ENCODE measurements around the gene GALNT8.
"Not testable (repeated sequence)": the region's sequence is repeated elsewhere in the genome, so short reads cannot be mapped to it uniquely, and the experiment has no call there.

GALNT8 gene

GRCh38 chr12:4745249-4745648 is 25.0 kb downstream of the GALNT8 start:
- DNase-seq = no peak

- DNase-seq = not testable (repeated sequence)
Observed at GRCh38 chr12:4751654-4752053, 31.5 kb downstream of the GALNT8 start.

GRCh38 chr12:4762773-4763172 is 42.6 kb downstream of the GALNT8 start:
- no peak for DNase-seq

GRCh38 chr12:4763549-4763948 is 43.3 kb downstream of the GALNT8 start:
- peak; percentile 63 for DNase-seq

- no peak for DNase-seq
Observed at GRCh38 chr12:4766445-4766844, 46.2 kb downstream of the GALNT8 start.

- no peak for DNase-seq
Observed at GRCh38 chr12:4767186-4767585, 47.0 kb downstream of the GALNT8 start.

GRCh38 chr12:4768341-4768740 is 48.1 kb downstream of the GALNT8 start:
- DNase-seq = no peak

- DNase-seq = no peak
Observed at GRCh38 chr12:4769073-4769472, 48.9 kb downstream of the GALNT8 start.

GRCh38 chr12:4771172-4771959 is 51.2 kb downstream of the GALNT8 start:
- DNase-seq = no peak

GRCh38 chr12:4771960-4772566 is 51.9 kb downstream of the GALNT8 start:
- DNase-seq = no peak

GRCh38 chr12:4775936-4776335 is 55.7 kb downstream of the GALNT8 start:
- DNase-seq = no peak

- no peak for DNase-seq
Observed at GRCh38 chr12:4779749-4780148, 59.5 kb downstream of the GALNT8 start.

GRCh38 chr12:4780641-4781611 is 60.7 kb downstream of the GALNT8 start:
- DNase-seq = no peak

- DNase-seq = no peak
Observed at GRCh38 chr12:4784404-4785054, 64.3 kb downstream of the GALNT8 start.

GRCh38 chr12:4786795-4787194 is 66.6 kb downstream of the GALNT8 start:
- DNase-seq = no peak

GRCh38 chr12:4787965-4788364 is 67.8 kb downstream of the GALNT8 start:
- DNase-seq = no peak

GRCh38 chr12:4789776-4790175 is 69.6 kb downstream of the GALNT8 start:
- DNase-seq = no peak

GRCh38 chr12:4791497-4791896 is 71.3 kb downstream of the GALNT8 start:
- no peak for DNase-seq

- no peak for DNase-seq
Observed at GRCh38 chr12:4794491-4794890, 74.3 kb downstream of the GALNT8 start.

- DNase-seq = no peak
Observed at GRCh38 chr12:4796216-4796615, 76.0 kb downstream of the GALNT8 start.

- no peak for DNase-seq
Observed at GRCh38 chr12:4796694-4797482, 76.7 kb downstream of the GALNT8 start.

- DNase-seq = no peak
Observed at GRCh38 chr12:4800555-4800954, 80.4 kb downstream of the GALNT8 start.

All from NCI-H187 treated with DMSO at 0.1 percent for 48 hours (cell line).